ENCODE results near the gene CDH19. TPM values are rescaled to one million over a fixed set of nuclear protein-coding genes. Genes with fewer than 3 reads are reported as not detected.
"Not testable (repeated sequence)": the region's sequence is repeated elsewhere in the genome, so short reads cannot be mapped to it uniquely, and the experiment has no call there.

Gene CDH19
- total RNA-seq, 6 donors from 2014 or later, result 1.0 to 3.1 (median 1.3) TPM

GRCh38 chr18:66473882-66474281 lies 130.0 kb downstream of the CDH19 start:
- no peaks in the 10 kb centered on the region for H3K9me3 ChIP-seq
- no peaks in the 10 kb centered on the region for H3K27me3 ChIP-seq
- no peak overlapping the region for H3K4me3 ChIP-seq
- TF ChIP-seq CTCF (IDR thresholded peaks at IDR 0.05) (no peak), POLR2A (IDR thresholded peaks at IDR 0.05) (no peak), EP300 (IDR thresholded peaks at IDR 0.05) (no peak), POLR2AphosphoS5 (IDR thresholded peaks at IDR 0.05) (no peak)
- no peak for ATAC-seq (ENCODE audit: low FRiP score in 2 of 2)
- H3K36me3 ChIP-seq, result no peaks in the 10 kb centered on the region
- DNase-seq, result no peak
- 79% methylated on average over 3 of the region's 3 CpGs for WGBS, 2 donors
- H3K4me1 ChIP-seq, result no peaks in the 10 kb centered on the region
- H3K27ac ChIP-seq, result no peak overlapping the region

- H3K4me3 ChIP-seq, H3K27ac ChIP-seq: not testable (repeated sequence)
- WGBS, 2 donors, result 85 to 89% methylated on average over 5 of the region's 5 CpGs
Observed at GRCh38 chr18:66466184-66466583, 137.7 kb downstream of the CDH19 start.

GRCh38 chr18:66461344-66461743 lies 142.5 kb downstream of the CDH19 start:
- Histone ChIP-seq H3K4me1 (no peaks in the 10 kb centered on the region), H3K27ac (no peak overlapping the region), H3K9me3 (no peaks in the 10 kb centered on the region), H3K4me3 (no peak overlapping the region), H3K27me3 (no peaks in the 10 kb centered on the region), H3K36me3 (no peaks in the 10 kb centered on the region)
- DNase-seq, result no peak
- TF ChIP-seq EP300 (IDR thresholded peaks at IDR 0.05) (no peak), CTCF (IDR thresholded peaks at IDR 0.05) (no peak), POLR2AphosphoS5 (IDR thresholded peaks at IDR 0.05) (no peak), POLR2A (IDR thresholded peaks at IDR 0.05) (no peak)
- 68 to 76% methylated on average over 3 of the region's 3 CpGs for WGBS, 2 donors
- no peak for ATAC-seq (ENCODE audit: low FRiP score in 2 of 2)

More at GRCh38 chr18:66466184-66466583, 137.7 kb downstream of the CDH19 start:
- not testable (repeated sequence) for DNase-seq; H3K4me1 ChIP-seq; ATAC-seq (ENCODE audit: low FRiP score in 2 of 2); H3K27me3 ChIP-seq; H3K9me3 ChIP-seq; H3K36me3 ChIP-seq

- H3K36me3 ChIP-seq, result no peaks in the 10 kb centered on the region
- WGBS, 2 donors, result 53 to 73% methylated on average over 1 of the region's 1 CpG
- DNase-seq (no peak), ATAC-seq (ENCODE audit: low FRiP score in 2 of 2) (no peak)
- H3K4me3 ChIP-seq, result no peak overlapping the region
- no peaks in the 10 kb centered on the region for H3K4me1 ChIP-seq
- no peaks in the 10 kb centered on the region for H3K9me3 ChIP-seq
- no peaks in the 10 kb centered on the region for H3K27me3 ChIP-seq
- TF ChIP-seq EP300 (IDR thresholded peaks at IDR 0.05) (no peak), CTCF (IDR thresholded peaks at IDR 0.05) (no peak), POLR2AphosphoS5 (IDR thresholded peaks at IDR 0.05) (no peak), POLR2A (IDR thresholded peaks at IDR 0.05) (no peak)
- H3K27ac ChIP-seq, result no peak overlapping the region
Observed at GRCh38 chr18:66457245-66457644, 146.6 kb downstream of the CDH19 start.

All from upper lobe of left lung (tissue), 6 donors.